Right atrium auricular region (tissue), 2 donors: ENCODE results near the gene MYBBP1A. TPM values are rescaled to one million over a fixed set of nuclear protein-coding genes. Genes with fewer than 3 reads are reported as not detected.
A peak's percentile ranks its signal among the peaks of the same experiment; 100 is the strongest.

Experiments used
- DNase-seq: peaks from one replicate; pipeline ENCODE4 v3.0.0-alpha.2; 2019; ENCODE audit warnings: low spot score
- H3K27ac ChIP-seq, 2 donors: fragments of 200-600 bp; sonication (generic); 1 replicate in 1 of 2; 2 replicates in 1 of 2; pipeline ENCODE4 v1.5.1; 2016 to 2019
- H3K27me3 ChIP-seq, 2 donors: fragments of 200-600 bp; sonication (generic); one replicate each; pipeline versions ENCODE4 v1.5.1 to v1.6.0; 2017 to 2019
- H3K36me3 ChIP-seq: fragments of 200-600 bp; sonication (generic); one replicate; pipeline ENCODE4 v1.5.1; 2016
- H3K4me1 ChIP-seq, 2 donors: fragments of 200-600 bp; sonication (generic); one replicate each; pipeline versions ENCODE4 v1.5.1 to v1.6.0; 2017 to 2019
- H3K4me3 ChIP-seq, 2 donors: fragments of 200-600 bp; sonication (generic); 1 replicate in 1 of 2; 2 replicates in 1 of 2; pipeline ENCODE4 v1.5.1; 2017 to 2019; ENCODE audit warnings: mild to moderate bottlenecking in 1 of 2, moderate library complexity in 1 of 2
- H3K9me3 ChIP-seq, 2 donors: fragments of 200-600 bp; sonication (generic); one replicate each; pipeline ENCODE4 v1.5.1; 2019
- CTCF ChIP-seq, 2 donors: fragments of 200-600 bp; sonication (generic); IDR thresholded peaks; one replicate each; pipeline ENCODE4 v1.5.1; 2019; ENCODE audit warnings: antibody characterized with exemption in 2 of 2
- total RNA-seq, 2 donors: library from RNA; depleted of rRNA; stranded (reverse); fragments of >200 nt; gene quantifications; one replicate each; pipeline ENCODE4 v1.1.0, GENCODE V29; 2016

MYBBP1A gene
- total RNA-seq, 2 donors from 2014 or later: 19.6 to 25.8 TPM

- Histone ChIP-seq H3K27ac (no peak overlapping the region), H3K4me3 (no peak overlapping the region), H3K27me3 (no peaks in the 10 kb centered on the region), H3K9me3 (no peaks in the 10 kb centered on the region), H3K4me1 (peaks cover 0 to 41% of the 10 kb centered on the region in 2 donors), H3K36me3 (no peaks in the 10 kb centered on the region)
- peak in 1 of 2 donors; percentile 45 for TF ChIP-seq CTCF (IDR thresholded peaks at IDR 0.05)
- DNase-seq: no peak
Measured at GRCh38 chr17:4594931-4595684, 39.9 kb upstream of the MYBBP1A start.

GRCh38 chr17:4594406-4594805 is 39.2 kb upstream of the MYBBP1A start:
- no peaks in the 10 kb centered on the region for H3K36me3 ChIP-seq
- H3K27me3 ChIP-seq: no peaks in the 10 kb centered on the region
- H3K4me1 ChIP-seq: peaks cover 0 to 34% of the 10 kb centered on the region in 2 donors
- no peak overlapping the region for H3K4me3 ChIP-seq
- TF ChIP-seq CTCF (IDR thresholded peaks at IDR 0.05): no peak
- no peak overlapping the region for H3K27ac ChIP-seq
- no peaks in the 10 kb centered on the region for H3K9me3 ChIP-seq
- no peak for DNase-seq

- Histone ChIP-seq H3K9me3 (no peaks in the 10 kb centered on the region), H3K27me3 (no peaks in the 10 kb centered on the region), H3K36me3 (no peaks in the 10 kb centered on the region), H3K4me3 (no peak overlapping the region), H3K4me1 (peaks cover 0 to 34% of the 10 kb centered on the region in 2 donors), H3K27ac (no peak overlapping the region)
- TF ChIP-seq CTCF (IDR thresholded peaks at IDR 0.05): no peak
- DNase-seq: no peak
Measured at GRCh38 chr17:4593021-4593421, 37.8 kb upstream of the MYBBP1A start.

GRCh38 chr17:4592240-4593005 is 37.2 kb upstream of the MYBBP1A start:
- H3K9me3 ChIP-seq: no peaks in the 10 kb centered on the region
- no peak for TF ChIP-seq CTCF (IDR thresholded peaks at IDR 0.05)
- H3K27me3 ChIP-seq: no peaks in the 10 kb centered on the region
- no peak overlapping the region for H3K4me3 ChIP-seq
- H3K4me1 ChIP-seq: peaks cover 0 to 35% of the 10 kb centered on the region in 2 donors
- no peak for DNase-seq
- H3K36me3 ChIP-seq: no peaks in the 10 kb centered on the region
- H3K27ac ChIP-seq: peak overlapping the region in 1 of 2 donors; percentile 57

- H3K27ac ChIP-seq: peak overlapping the region in 1 of 2 donors; percentile 57
- H3K4me3 ChIP-seq: no peak overlapping the region
- H3K4me1 ChIP-seq: peaks cover 0 to 44% of the 10 kb centered on the region in 2 donors
- H3K36me3 ChIP-seq: no peaks in the 10 kb centered on the region
- no peak for TF ChIP-seq CTCF (IDR thresholded peaks at IDR 0.05)
- H3K27me3 ChIP-seq: no peaks in the 10 kb centered on the region
- H3K9me3 ChIP-seq: no peaks in the 10 kb centered on the region
- DNase-seq: no peak
Measured at GRCh38 chr17:4591529-4591928, 36.3 kb upstream of the MYBBP1A start.
